Measurements from ENCODE around the gene GTF2I. TPM values are rescaled to one million over a fixed set of nuclear protein-coding genes. Genes with fewer than 3 reads are reported as not detected.
A peak's percentile ranks its signal among the peaks of the same experiment; 100 is the strongest.
"Not testable (repeated sequence)": the region's sequence is repeated elsewhere in the genome, so short reads cannot be mapped to it uniquely, and the experiment has no call there.

The GTF2I gene
- total RNA-seq, 1 donor from 2014 or later: 607 TPM

DNA sequence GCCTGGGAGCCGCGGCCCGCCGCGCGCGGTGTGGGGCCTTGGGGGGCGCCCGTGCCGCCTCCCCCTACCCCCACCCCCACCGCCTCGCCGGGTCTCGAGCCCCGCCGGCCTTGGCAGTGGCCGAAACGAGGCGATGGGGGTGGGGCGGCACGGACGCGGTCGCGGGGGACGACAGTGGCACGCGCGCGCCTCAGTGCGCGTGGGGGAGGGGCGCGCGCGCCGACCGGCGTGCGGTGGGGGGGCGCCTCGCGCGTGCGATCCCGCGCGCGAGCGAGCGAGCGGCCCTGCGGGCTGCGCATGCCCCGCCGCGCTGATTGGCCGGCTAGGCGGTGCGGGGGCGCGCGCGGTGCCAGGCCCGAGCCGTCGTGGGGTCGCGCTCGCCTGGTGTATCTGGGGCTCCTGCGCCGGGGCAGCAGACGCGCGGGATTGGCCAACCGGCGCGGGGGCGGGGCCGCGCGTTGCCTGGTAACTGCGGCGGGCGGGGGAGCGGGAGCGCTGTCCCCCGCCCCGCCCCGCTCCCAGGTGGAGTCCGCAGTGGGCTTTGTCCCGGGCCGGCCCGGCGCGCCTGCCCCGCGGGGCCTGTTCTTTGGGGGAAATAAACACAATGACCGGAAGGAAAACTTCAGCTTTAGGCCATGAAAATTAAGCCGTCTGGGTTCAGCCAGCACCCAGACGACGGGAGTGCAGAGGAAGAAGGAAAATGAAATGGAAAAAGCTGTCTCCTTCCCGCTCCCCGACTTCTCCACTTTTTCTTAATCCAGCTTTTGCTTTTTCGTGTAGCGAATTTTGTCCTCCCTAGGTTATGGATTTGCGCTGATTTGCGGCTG lies 873 bp downstream of the GTF2I start:
- Mint-ChIP-seq H3K9me3 (ENCODE audit: low read depth) (no peaks in the 10 kb centered on the region), H3K4me3 (ENCODE audit: low read depth) (peak overlapping the region; percentile 81), H3K27ac (peak overlapping the region; percentile 99), H3K4me1 (ENCODE audit: low read depth) (peaks cover 52% of the 10 kb centered on the region), H3K27me3 (no peaks in the 10 kb centered on the region), H3K36me3 (ENCODE audit: insufficient read depth) (peaks cover 5% of the 10 kb centered on the region)
- TF ChIP-seq, protein P1, sequence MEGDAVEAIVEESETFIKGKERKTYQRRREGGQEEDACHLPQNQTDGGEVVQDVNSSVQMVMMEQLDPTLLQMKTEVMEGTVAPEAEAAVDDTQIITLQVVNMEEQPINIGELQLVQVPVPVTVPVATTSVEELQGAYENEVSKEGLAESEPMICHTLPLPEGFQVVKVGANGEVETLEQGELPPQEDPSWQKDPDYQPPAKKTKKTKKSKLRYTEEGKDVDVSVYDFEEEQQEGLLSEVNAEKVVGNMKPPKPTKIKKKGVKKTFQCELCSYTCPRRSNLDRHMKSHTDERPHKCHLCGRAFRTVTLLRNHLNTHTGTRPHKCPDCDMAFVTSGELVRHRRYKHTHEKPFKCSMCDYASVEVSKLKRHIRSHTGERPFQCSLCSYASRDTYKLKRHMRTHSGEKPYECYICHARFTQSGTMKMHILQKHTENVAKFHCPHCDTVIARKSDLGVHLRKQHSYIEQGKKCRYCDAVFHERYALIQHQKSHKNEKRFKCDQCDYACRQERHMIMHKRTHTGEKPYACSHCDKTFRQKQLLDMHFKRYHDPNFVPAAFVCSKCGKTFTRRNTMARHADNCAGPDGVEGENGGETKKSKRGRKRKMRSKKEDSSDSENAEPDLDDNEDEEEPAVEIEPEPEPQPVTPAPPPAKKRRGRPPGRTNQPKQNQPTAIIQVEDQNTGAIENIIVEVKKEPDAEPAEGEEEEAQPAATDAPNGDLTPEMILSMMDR (IDR thresholded peaks at IDR 0.05; ENCODE audit: unreplicated experiment): no peak
- peak; percentile 96 for DNase-seq (ENCODE audit: low spot score, unreplicated experiment)

DNA sequence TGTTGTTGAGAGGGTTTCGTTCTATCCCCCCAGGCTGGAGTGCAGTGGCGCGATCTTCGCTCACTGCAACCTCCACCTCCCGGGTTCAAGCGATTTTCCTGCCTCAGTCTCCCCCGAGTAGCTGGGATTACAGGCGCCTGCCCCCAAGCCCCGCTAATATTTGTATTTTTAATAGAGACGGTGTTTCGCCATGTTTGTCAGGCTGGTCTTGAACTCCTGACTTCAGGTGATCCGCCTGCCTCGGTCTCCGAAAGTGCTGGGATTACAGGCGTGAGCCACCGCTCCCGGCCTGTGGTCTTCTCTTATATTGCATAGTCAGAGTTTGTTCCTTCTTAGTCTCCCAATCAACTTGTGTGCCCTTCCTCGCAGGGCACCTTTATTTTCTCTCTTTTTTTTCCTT lies 2.7 kb downstream of the GTF2I start:
- not testable (repeated sequence) for H3K9me3 Mint-ChIP-seq (ENCODE audit: low read depth); DNase-seq (ENCODE audit: low spot score, unreplicated experiment); H3K27me3 Mint-ChIP-seq; H3K36me3 Mint-ChIP-seq (ENCODE audit: insufficient read depth)
- Mint-ChIP-seq H3K27ac (peak overlapping the region; percentile 99), H3K4me3 (ENCODE audit: low read depth) (peak overlapping the region; percentile 81), H3K4me1 (ENCODE audit: low read depth) (peaks cover 47% of the 10 kb centered on the region)

DNA sequence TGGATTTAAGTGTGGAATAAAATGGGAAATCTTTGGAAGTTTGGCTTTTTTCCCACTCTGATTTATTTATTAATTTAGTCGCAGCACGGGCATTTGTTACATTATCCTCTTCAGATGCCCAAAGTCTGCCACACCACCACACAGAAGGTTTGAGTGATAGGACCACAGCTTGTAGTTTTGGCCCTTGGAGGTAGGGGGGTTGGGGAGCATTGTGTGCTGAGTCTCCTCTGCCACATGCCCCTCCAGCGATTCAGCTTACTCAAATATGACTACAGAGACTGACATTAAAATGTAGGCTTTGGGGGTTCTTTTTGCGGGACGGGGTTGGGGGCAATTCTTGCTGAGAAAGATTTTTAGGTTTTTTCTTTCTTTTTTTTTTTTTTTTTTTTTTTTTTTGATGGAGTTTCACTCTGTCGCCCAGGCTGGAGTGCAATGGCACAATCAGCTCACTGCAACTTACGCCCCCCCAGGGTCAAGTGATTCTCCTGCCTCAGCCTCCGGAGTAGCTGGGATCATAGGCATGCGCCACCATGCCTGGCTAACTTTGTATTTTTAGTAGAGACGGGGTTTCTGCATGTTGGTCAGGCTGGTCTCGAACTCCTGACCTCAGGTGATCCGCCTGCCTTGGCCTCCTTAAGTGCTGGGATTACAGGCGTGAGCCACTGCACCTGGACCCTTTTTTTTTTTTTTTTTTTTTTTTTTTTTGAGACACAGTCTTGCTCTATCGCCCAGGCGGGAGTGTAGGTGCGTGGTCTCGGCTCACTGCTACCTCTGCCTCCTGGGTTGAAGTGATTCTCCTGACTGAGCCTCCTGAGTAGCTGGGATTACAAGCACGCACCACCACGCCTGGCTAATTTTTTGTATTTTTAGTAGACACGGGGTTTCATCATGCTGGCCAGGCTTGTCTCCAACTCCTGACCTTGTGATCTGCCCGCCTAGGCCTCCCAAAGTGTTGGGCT lies 4.6 kb downstream of the GTF2I start:
- peak overlapping the region; percentile 80 for H3K27ac Mint-ChIP-seq
- H3K36me3 Mint-ChIP-seq (ENCODE audit: insufficient read depth): peaks cover 18% of the 10 kb centered on the region
- H3K27me3 Mint-ChIP-seq; H3K9me3 Mint-ChIP-seq (ENCODE audit: low read depth); DNase-seq (ENCODE audit: low spot score, unreplicated experiment); H3K4me3 Mint-ChIP-seq (ENCODE audit: low read depth): not testable (repeated sequence)
- peaks cover 36% of the 10 kb centered on the region for H3K4me1 Mint-ChIP-seq (ENCODE audit: low read depth)

DNA sequence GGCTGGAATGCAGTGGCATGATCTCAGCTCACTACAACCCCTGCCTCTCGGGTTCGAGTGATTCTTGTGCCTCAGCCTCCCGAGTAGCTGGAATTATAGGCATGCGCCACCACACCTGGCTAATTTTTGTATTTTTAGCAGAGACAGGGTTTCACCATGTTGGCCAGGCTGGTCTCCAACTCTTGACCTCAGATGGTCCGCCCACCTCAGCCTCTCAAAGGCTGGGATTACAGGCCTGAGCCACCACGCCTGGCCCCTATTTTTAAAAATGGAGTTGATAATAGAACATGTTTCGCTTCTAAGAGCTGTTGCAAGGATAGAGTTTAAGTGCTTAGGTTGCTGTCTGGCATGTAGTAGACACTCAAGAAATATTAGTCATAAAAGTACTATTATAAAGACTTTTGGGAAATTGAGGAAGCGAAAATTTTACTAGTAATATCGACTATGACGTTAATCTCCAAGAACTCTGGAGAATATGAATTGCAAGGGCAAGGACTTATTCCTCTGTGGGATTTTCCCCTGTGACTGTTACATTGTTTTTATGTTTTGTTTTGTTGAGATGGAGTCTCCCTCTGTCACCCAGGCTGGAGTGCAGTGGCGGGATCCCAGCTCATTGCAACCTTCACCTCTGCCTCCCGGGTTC lies 7.9 kb downstream of the GTF2I start:
- peaks cover 27% of the 10 kb centered on the region for H3K4me1 Mint-ChIP-seq (ENCODE audit: low read depth)
- peaks cover 15% of the 10 kb centered on the region for H3K36me3 Mint-ChIP-seq (ENCODE audit: insufficient read depth)
- H3K4me3 Mint-ChIP-seq (ENCODE audit: low read depth): no peak overlapping the region

DNA sequence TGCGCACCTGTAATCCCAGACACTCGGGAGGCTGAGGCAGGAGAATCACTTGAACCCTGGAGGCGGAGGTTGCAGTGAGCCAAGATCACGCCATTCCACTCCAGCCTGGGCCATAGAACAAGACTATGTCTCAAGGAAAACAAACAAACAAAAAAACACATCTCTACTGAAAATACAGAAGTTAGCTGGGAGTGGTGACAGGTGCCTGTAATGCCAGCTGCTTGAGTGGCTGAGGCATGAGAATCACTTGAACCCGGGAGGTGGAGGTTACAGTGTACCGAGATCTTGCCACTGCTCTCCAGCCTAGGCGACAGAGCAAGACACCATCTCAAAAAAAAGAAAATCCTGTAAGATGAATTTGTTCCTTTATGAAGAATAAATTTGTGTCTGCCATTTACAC lies 9.5 kb downstream of the GTF2I start:
- H3K4me1 Mint-ChIP-seq (ENCODE audit: low read depth): peaks cover 13% of the 10 kb centered on the region
- not testable (repeated sequence) for DNase-seq (ENCODE audit: low spot score, unreplicated experiment); H3K4me3 Mint-ChIP-seq (ENCODE audit: low read depth); H3K27me3 Mint-ChIP-seq; H3K27ac Mint-ChIP-seq; H3K9me3 Mint-ChIP-seq (ENCODE audit: low read depth)
- peaks cover 15% of the 10 kb centered on the region for H3K36me3 Mint-ChIP-seq (ENCODE audit: insufficient read depth)

More for the DNA sequence above, 7.9 kb downstream of the GTF2I start:
- H3K9me3 Mint-ChIP-seq (ENCODE audit: low read depth): no peaks in the 10 kb centered on the region
- H3K27ac Mint-ChIP-seq: no peak overlapping the region
- H3K27me3 Mint-ChIP-seq: no peaks in the 10 kb centered on the region
- TF ChIP-seq, protein P1 (IDR thresholded peaks at IDR 0.05; ENCODE audit: unreplicated experiment): no peak
- no peak for DNase-seq (ENCODE audit: low spot score, unreplicated experiment)

DNA sequence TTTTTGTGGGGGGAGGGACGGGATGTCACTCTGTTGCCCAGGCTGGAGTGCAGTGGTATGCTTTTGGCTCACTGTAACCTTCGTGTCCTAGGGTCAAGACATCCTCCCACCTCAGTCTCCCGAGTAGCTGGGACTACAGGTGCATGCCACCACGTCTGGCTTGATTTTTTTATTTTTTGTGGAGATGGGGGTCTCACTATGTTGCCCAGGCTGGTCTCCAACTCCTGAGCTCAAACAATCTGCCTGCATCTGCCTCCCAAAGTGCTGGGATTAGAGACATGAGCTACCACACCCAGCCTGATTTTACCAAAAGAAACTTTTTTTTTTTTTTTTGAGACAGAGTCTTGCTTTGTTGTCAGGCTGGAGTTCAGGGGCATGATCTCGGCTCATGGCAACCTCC lies 10.0 kb downstream of the GTF2I start:
- not testable (repeated sequence) for H3K27me3 Mint-ChIP-seq; H3K4me3 Mint-ChIP-seq (ENCODE audit: low read depth); DNase-seq (ENCODE audit: low spot score, unreplicated experiment); H3K9me3 Mint-ChIP-seq (ENCODE audit: low read depth)
- peaks cover 12% of the 10 kb centered on the region for H3K4me1 Mint-ChIP-seq (ENCODE audit: low read depth)
- peak overlapping the region; percentile 37 for H3K27ac Mint-ChIP-seq
- peaks cover 15% of the 10 kb centered on the region for H3K36me3 Mint-ChIP-seq (ENCODE audit: insufficient read depth)

DNA sequence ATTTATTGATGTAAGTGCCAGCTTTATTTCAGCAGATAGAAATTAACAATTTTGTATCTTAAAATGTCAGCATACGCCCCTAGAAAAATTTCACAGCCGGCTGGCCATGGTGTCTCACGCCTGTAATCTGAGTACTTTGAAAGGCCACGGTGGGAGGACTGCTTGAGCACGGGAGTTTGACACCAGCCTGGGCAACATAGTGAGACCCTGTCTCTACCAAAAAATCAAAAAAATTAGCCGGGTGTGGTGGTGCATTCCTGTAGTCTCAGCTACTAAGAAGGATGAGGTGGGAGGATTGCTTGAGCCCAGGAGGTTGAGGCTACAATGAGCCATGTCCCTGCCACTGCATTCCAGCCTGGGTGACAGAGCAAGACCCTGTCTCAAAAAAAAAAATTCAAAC lies 14.1 kb downstream of the GTF2I start:
- Mint-ChIP-seq H3K27ac (peak overlapping the region; percentile 67), H3K4me1 (ENCODE audit: low read depth) (no peaks in the 10 kb centered on the region), H3K9me3 (ENCODE audit: low read depth) (no peaks in the 10 kb centered on the region), H3K36me3 (ENCODE audit: insufficient read depth) (peaks cover 5% of the 10 kb centered on the region), H3K4me3 (ENCODE audit: low read depth) (no peak overlapping the region), H3K27me3 (no peaks in the 10 kb centered on the region)
- DNase-seq (ENCODE audit: low spot score, unreplicated experiment): no peak
- TF ChIP-seq, protein P1 (IDR thresholded peaks at IDR 0.05; ENCODE audit: unreplicated experiment): no peak
